ENCODE measurements around the gene RPL35.

Gene RPL35

DNA sequence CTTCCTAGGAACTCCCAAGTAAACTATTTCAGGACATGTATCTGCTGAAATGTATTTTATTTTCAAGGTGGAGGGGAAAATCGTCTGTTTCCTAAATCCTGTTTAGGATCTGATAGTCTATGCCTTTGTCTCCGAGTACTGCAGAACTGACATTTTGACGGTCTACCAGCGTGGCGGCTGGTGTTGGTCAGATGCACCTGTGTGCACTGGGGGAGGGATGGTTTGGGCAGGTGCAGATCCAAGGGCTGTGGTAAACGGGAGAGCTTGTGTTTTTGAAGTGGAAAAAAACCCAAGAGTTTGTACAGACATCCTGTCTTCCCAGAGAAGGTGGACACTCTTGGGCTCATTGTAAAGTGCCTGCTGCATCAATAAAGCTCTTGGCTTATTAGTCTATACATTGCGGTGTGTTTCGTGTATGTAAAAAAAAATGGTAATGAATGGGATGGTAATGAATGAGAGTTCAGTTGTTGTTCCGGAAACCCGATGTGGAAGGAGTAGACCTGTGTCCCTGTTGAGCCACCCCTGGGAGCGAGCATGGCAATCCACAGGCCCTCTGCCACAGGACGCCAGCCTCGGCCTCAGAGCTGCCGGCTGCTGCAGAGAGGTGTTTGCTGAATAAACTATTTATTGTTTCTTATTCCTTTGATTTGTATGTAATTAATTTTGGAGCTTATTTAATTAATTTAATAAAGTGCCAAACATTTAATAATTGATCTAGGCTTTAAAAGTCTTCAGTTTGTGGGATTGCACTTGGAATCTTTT lies 15.4 kb upstream of the RPL35 start:
- DNase-seq (ENCODE audit: low read depth in 2 of 3, low spot score in 1 of 3), result no peak

DNA sequence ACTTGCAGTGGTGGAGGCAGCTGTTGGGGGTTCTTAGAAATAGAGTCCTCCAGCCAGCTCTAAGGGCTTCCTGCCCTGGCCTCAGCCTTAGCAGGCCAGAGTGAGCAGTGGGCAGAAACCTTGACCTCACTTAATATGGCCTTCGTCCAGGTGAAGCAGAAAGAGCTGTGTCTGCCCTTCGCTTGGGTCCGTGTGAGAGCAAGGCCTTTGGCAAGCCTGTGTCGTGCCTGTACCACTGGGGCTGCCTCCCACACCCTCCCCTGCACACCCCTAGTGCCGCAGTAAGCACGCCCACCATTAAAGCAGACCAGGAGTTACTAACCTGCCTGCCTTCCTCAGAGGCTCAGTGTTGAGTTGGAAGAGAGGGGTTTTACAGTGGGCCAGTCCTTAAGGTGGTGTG lies 13.7 kb upstream of the RPL35 start:
- no peak for DNase-seq (ENCODE audit: low read depth in 2 of 3, low spot score in 1 of 3)

GRCh38 chr9:124873664-124874063 lies 11.9 kb upstream of the RPL35 start:
- no peak for DNase-seq (ENCODE audit: low read depth in 2 of 3, low spot score in 1 of 3)

- no peak for DNase-seq (ENCODE audit: low read depth in 2 of 3, low spot score in 1 of 3)
Measured at GRCh38 chr9:124871156-124871561, 9.4 kb upstream of the RPL35 start.

- no peak for DNase-seq (ENCODE audit: low read depth in 2 of 3, low spot score in 1 of 3)
Measured at GRCh38 chr9:124870723-124871122, 9.0 kb upstream of the RPL35 start.

- peak; percentile 84 to 93 (median 89) for DNase-seq (ENCODE audit: low read depth in 2 of 3, low spot score in 1 of 3)
Measured at GRCh38 chr9:124869986-124870560, 8.3 kb upstream of the RPL35 start.

DNA sequence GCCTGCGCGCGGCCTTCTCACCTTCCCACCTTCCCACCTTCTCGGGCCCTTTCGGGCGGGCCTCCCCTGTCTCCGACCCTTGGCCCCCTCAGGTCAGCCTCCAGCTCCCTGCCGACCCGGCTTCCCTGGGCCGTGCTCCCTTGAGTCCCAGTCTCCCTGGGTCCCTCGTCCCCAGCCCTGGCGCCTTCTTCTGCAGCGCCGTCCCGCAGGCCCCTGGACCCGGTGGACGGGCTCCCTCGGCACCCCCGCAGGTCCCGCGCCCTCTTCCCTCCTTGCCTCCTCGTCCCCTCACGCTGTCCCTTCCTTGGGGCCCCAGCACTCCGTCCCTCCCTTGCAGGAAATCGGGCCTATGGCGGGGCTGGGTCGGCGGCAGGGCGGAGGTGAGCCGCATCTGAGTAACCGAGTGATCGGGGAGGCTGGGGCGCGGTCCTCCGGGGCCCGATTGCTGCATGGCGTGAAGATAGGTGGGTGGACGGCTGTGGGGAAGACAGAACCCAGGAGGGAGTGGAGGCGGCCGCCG lies 7.8 kb upstream of the RPL35 start:
- no peak for DNase-seq (ENCODE audit: low read depth in 2 of 3, low spot score in 1 of 3)

DNA sequence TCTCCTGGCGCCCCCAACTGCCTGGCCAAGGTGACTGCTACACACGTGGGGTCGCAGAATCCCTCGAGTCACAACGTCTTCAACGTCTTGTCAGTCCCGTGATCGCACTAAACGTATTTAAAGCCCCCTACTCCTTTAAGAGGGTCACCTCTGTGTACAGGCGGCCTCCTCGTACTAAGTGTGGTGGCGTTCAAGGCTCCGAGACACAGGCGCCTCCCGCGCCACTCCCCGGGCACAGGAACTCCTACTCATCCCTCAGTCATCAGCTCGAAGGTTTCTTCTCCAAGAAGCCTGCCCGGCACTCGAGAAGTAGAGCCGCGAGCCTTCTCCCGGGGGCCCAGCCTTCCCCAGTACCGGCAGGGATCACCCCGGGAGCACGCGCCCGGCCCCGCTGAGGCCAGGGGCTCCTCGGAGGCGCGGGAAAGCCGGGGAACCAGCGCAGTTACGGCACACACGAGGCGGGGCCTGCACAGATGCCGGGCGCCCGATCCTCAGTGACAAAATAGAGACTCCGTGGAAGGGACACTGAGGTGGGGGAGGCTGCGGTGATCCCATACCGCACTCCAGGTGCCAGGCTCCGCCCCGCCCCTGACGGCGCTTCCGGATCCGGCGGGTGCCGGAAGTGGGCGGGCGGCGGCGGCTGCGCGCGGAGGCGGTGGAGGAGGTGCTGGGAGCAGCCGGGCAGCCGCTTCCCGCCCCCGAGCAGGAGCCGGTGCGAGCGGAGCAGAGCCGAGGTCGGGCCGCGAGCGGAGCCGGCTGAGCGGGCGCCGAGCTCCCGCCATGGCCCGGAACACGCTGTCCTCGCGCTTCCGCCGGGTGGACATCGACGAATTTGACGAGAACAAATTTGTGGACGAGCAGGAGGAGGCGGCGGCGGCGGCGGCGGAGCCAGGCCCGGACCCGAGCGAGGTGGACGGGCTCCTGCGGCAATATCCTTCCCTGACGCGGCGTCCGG lies 7.0 kb upstream of the RPL35 start:
- peak; percentile 86 to 93 (median 89) for DNase-seq (ENCODE audit: low read depth in 2 of 3, low spot score in 1 of 3)

DNA sequence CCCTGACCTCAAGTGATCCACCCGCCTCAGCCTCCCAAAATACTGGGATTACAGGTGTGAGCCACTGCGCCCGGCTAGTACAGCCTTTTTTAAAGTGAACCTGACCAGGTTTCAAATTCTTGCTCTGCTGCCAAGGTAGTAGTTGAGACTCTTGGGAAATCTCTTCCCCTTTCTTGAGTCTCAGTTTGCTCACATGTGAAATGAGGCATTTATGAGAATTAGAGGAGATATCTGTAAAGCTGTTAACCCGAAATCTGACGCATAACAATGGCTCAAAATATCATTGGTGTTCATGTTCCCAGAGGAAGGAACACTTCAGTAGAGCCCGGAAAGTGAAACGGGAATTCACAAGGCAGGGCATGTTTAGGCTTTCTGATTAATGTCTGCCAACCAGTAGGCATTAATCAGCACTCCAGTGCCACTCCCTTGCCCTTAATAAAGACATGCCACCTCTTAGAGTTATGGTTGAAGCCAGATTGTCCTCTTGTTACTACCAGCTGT lies 1.7 kb upstream of the RPL35 start:
- no peak for DNase-seq (ENCODE audit: low read depth in 2 of 3, low spot score in 1 of 3)

- no peak for DNase-seq (ENCODE audit: low read depth in 2 of 3, low spot score in 1 of 3)
Measured at GRCh38 chr9:124860582-124861341, 995 bp downstream of the RPL35 start.

- DNase-seq (ENCODE audit: low read depth in 2 of 3, low spot score in 1 of 3), result no peak
Measured at GRCh38 chr9:124859803-124860581, 1.8 kb downstream of the RPL35 start.

DNA sequence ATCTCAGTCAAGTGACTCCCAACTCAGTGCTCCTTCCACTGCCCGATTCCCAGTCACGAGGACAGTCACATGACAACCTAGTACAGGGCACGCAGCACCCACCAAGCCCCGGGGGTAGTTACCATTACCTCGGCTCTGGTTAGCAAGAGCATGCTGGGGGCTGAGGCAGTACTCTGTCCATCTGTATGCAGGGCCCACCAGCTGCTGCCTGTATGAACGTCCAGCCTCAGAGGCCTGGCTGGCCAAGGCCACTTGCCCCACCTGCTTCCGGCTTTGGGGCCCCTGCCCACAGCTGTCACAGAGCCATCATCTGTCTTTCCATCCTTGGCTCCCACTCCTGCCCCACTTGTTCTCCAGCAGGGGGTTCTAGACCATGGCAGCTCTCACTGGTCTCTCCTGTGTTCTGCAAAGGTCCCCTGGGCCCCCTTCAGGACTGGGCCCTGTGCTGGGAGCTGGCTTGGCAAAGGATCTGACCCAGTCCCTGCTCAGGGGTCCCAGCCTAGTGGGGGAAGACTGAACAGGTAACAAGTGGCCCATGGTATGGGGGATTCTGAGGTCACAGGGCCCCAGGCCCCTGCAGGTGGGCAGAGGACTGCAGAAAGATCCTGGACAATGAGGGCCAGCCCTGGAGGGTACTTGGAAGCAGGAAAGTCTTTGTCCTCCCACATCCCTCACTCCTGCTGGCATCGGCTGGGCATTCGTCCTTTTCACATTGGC lies 3.3 kb downstream of the RPL35 start:
- no peak for DNase-seq (ENCODE audit: low read depth in 2 of 3, low spot score in 1 of 3)

DNA sequence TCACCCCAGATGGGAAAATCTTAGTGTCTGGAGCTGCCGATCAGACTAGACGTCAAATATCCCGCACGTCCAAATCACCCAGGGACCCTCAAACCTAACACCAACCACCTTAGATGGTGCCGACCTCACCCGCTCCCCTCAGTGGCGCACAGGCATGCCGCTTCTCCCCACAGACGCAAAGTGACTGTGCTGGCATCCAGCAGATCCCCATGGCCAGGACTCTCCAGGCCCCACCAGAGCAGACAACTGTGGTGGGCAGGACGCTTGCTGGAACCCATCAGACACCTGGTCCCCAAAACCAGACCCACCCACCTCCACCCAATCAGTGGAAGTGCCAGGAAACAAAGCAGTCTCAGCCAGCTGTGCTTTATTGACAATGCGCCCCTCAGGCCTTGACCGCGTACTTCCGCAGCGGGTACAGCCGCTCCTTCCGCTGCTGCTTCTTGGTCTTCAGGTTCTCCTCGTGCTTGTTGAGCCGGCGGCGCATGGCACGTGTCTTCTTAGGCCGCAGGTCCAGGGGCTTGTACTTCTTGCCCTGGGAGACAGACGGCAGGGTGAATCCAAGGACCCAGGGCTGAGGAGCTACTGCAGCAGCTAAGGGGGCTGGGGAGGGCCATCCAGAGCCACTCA lies 4.1 kb downstream of the RPL35 start:
- no peak for DNase-seq (ENCODE audit: low read depth in 2 of 3, low spot score in 1 of 3)

DNA sequence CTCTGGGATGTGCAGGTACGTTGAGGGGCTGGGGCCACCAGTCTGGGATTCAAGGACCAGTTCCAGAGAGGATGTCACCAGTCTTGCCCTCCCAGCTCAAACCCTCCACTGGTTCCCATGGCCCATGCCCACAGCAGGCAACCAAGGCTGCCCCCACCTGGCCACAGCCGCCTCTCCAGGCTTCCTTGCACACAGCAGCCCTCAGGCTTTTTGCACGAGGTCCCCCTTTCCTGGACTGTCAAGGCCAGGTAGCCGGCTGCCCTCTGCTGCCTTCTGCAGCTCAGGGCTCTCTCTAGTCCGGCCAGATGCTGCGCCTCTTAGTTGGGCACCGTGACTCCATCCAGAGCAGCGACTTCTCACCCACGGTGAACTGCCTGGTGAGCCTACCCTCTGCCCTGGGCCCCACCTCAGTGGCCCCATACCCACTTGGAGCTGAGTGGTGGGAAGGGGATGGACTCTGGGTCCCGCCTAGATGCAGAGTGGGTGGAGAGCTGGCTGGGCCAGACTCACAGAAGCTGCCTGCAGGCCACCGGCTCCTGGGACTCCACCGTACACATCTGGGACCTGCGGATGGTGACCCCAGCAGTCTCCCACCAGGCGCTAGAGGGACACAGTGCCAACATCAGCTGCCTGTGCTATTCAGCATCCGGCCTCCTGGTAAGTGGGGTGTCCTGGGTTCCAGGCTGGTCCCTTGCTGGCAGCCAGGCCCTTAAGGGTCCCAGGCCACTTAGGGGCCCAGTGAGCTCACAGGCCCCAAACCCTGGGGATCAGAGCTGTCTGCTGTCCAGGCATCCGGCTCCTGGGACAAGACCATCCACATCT lies 5.6 kb downstream of the RPL35 start:
- no peak for DNase-seq (ENCODE audit: low read depth in 2 of 3, low spot score in 1 of 3)

- DNase-seq (ENCODE audit: low read depth in 2 of 3, low spot score in 1 of 3), result no peak
Measured at GRCh38 chr9:124855566-124855943, 6.2 kb downstream of the RPL35 start.

GRCh38 chr9:124854822-124855221 lies 6.9 kb downstream of the RPL35 start:
- DNase-seq (ENCODE audit: low read depth in 2 of 3, low spot score in 1 of 3), result no peak

DNA sequence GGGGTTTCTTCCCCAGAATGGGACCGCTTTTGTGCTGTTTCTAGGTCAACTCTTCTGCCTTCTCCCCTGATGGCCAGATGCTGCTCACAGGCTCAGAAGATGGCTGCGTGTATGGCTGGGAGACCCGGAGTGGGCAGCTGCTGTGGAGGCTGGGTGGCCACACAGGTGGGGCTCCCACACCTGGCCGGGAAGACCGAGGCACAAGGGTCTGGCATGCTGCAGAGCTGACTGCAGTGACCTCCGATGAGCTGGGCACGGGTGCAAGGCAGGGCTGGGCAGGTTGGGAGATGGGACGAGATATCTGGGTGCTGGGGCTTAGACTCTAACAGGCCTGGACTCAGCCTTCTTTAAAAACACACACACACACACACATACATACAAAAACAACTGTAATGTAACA lies 7.6 kb downstream of the RPL35 start:
- DNase-seq (ENCODE audit: low read depth in 2 of 3, low spot score in 1 of 3), result no peak

- no peak for DNase-seq (ENCODE audit: low read depth in 2 of 3, low spot score in 1 of 3)
Measured at GRCh38 chr9:124853605-124854143, 8.1 kb downstream of the RPL35 start.

Measured in stimulated activated CD4-positive, alpha-beta T cell treated with anti-CD3 and anti-CD28 coated beads, Interleukin-12 subunit alpha, Interleukin-12 subunit beta, amount 100 ng/mL, for 48 hours (primary cell).